Aorta (tissue), 5 donors: ENCODE data around the gene PRDM8. TPM values are rescaled to one million over a fixed set of nuclear protein-coding genes. Genes with fewer than 3 reads are reported as not detected.
A peak's percentile ranks its signal among the peaks of the same experiment; 100 is the strongest.

Source experiments
- ATAC-seq: fragments of 200-7000 bp; cut with Tn5 transposase; one replicate; pipeline ENCODE4 v1.9.1; 2022; ENCODE audit warnings: moderate library complexity; ENCODE audit not compliant: low FRiP score
- DNase-seq, 2 donors: peaks; one replicate each; pipeline ENCODE4 v3.0.0-alpha.2; 2020
- H3K27ac ChIP-seq, 2 donors: one replicate each; pipeline ENCODE4 v1.5.1; 2013; ENCODE audit warnings: low read length in 2 of 2, mild to moderate bottlenecking in 2 of 2, moderate library complexity in 2 of 2, control low read depth in 1 of 2, inconsistent platforms in 1 of 2, low read depth in 1 of 2
- H3K27me3 ChIP-seq, 2 donors: one replicate each; pipeline ENCODE4 v1.6.1; 2013; ENCODE audit warnings: control low read depth in 1 of 2, low read length in 1 of 2, mild to moderate bottlenecking in 1 of 2, moderate library complexity in 1 of 2; ENCODE audit not compliant: insufficient read depth in 2 of 2, control insufficient read depth in 1 of 2
- H3K36me3 ChIP-seq, 2 donors: one replicate each; pipeline ENCODE4 v1.6.1; 2013; ENCODE audit warnings: control low read depth in 1 of 2, low read length in 1 of 2, mild to moderate bottlenecking in 1 of 2; ENCODE audit not compliant: insufficient read depth in 2 of 2, control insufficient read depth in 1 of 2
- H3K4me1 ChIP-seq, 2 donors: one replicate each; pipeline ENCODE4 v1.6.1; 2013; ENCODE audit warnings: low read length in 2 of 2, control low read depth in 1 of 2, mild to moderate bottlenecking in 1 of 2, moderate library complexity in 1 of 2; ENCODE audit not compliant: insufficient read depth in 2 of 2, control insufficient read depth in 1 of 2
- H3K4me3 ChIP-seq, 2 donors: one replicate each; pipeline ENCODE4 v1.5.1; 2013; ENCODE audit warnings: low read length in 2 of 2, control low read depth in 1 of 2, mild to moderate bottlenecking in 1 of 2
- H3K9me3 ChIP-seq: one replicate; pipeline ENCODE4 v1.6.1; 2013; ENCODE audit warnings: mild to moderate bottlenecking, low read length; ENCODE audit not compliant: control insufficient read depth
- WGBS, 2 donors: extraction: QIAGEN DNeasy Blood & Tissue Kit; methylation state at CpG; one replicate each; pipeline ENCODE4 v1.1.7; 2013; 5-methylcytosine and 5-hydroxymethylcytosine counted together
- intact Hi-C, 2 donors: fragments of 100-400 bp; cut with DNase I; formaldehyde crosslinking; loops; one replicate each; pipeline versions ENCODE4 v1.14.2 to v1.15.0; 2022
- polyA plus RNA-seq, 2 donors: library from polyadenylated mRNA; stranded (reverse); fragments of 200-250 nt; gene quantifications; one replicate each; pipeline ENCODE4 v1.2.3, GENCODE V29; 2013
- total RNA-seq, 2 donors: library from RNA; stranded (reverse); fragmentation: NEBNext Ultra II Directional; extraction: Animal tissue kit (Norgen Biotek cat#: 25700); gene quantifications; one replicate each; pipeline ENCODE4 v1.2.1, GENCODE V29; 2021
- donor health status: healthy with polysubstance abuse.
- donor health status: Bipolar disorder and iron deficiency.
- donor health status: DM: no; HTN: no; CAD: no.
- donor health status: DM: no; HTN: no; CAD: no.
- donor health status: DM: yes; HTN: yes; CAD: no.

The PRDM8 gene
- total and polyA plus RNA-seq, 4 donors: 0.31 to 4.8 (median 2.3) TPM

DNA sequence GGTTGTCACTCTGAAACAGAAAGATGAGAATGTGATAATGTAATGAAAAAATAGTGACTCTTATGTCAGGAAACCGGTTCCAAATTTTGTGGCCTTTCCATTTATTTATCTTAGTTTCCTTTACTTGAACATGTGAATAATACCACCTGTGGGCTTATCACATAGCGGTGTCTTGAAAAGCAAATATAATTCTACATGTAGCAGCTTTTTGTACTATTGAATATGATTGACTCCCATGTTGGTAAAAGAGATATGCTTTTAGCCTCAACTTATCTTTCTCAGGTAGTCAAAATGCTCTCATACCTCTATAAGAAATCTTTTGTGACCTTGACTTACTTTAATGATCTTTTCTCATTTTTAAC lies 12.0 kb downstream of the PRDM8 start:
- Histone ChIP-seq H3K9me3 (no peaks in the 10 kb centered on the region), H3K36me3 (no peaks in the 10 kb centered on the region), H3K27ac (no peak overlapping the region), H3K27me3 (no peaks in the 10 kb centered on the region), H3K4me3 (no peak overlapping the region), H3K4me1 (no peaks in the 10 kb centered on the region)
- no peak for DNase-seq
- 97 to 98% methylated on average over 2 of the region's 2 CpGs for WGBS, 2 donors
- intact Hi-C loops: no loop called here
- ATAC-seq: no peak

DNA sequence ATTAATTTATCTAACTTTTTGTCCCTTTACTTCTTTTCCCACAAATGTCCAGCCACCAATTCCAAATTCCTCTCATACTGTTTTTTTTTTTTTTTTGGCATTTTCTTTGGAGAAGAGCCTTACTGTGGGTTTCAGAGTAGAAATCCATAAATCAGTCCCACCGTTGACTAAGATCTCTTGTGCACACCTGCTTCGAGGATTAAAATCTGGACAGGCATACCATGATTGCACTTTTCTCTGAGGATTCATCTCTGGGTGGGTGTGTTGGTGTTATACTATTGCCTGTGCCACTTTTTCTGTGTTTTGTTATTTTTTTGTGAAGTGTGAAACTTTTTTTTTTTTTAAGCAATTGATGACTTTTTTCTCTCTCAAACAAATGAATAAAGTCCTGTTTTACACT lies 13.2 kb downstream of the PRDM8 start:
- ATAC-seq (no peak), DNase-seq (no peak)
- intact Hi-C loops: loop anchor here in 1 of 2 donors (5.0 kb wide), 1 partner anchor 1163 kb away; no protein-coding TSS in a partner anchor
- no peaks in the 10 kb centered on the region for H3K27me3 ChIP-seq
- H3K4me1 ChIP-seq: no peaks in the 10 kb centered on the region
- no peaks in the 10 kb centered on the region for H3K36me3 ChIP-seq
- H3K27ac ChIP-seq: no peak overlapping the region
- H3K4me3 ChIP-seq: no peak overlapping the region
- H3K9me3 ChIP-seq: no peaks in the 10 kb centered on the region
- 39 to 51% methylated on average over 2 of the region's 2 CpGs for WGBS, 2 donors

DNA sequence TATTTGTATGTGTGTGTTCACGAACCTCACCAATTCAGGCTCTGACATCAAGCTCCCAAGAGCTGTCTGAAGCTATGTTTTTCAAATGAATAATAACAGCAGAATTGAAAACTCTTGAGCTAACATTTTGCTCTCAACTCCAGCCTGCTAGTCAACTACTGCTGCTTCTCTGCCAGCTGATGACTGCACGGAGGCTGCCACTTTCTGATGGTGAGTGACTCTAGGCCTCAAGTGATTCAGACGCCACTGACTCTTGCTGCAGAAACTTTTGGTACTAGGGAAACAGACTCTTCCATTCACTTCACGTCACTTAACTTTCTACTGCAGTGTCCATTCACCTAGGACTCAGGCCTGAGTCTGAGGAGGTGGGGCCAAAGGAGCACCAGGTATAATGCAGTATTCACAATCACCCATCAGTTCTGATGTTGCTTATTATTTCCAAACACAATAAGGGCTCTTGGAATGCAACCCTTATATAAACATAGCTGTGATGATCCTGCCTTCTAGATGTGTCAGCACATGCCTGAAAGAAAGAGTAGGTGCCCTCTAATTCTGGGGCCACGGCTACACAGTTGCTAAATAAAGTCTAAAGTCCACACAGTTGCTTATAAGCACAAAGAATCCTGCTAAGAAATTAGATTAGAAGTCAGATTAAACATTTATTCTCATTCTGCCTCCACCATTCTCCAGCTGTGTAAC lies 16.0 kb downstream of the PRDM8 start:
- no peak overlapping the region for H3K4me3 ChIP-seq
- no peak for ATAC-seq
- H3K27ac ChIP-seq: no peak overlapping the region
- H3K36me3 ChIP-seq: no peaks in the 10 kb centered on the region
- H3K27me3 ChIP-seq: no peaks in the 10 kb centered on the region
- peak in 1 of 2 donors; percentile 54 for DNase-seq
- intact Hi-C loops: loop anchor here in 1 of 2 donors (5.0 kb wide), 1 partner anchor 1166 kb away; no protein-coding TSS in a partner anchor
- H3K4me1 ChIP-seq: no peaks in the 10 kb centered on the region
- WGBS, 2 donors: 87 to 90% methylated on average over 5 of the region's 5 CpGs
- H3K9me3 ChIP-seq: no peaks in the 10 kb centered on the region

DNA sequence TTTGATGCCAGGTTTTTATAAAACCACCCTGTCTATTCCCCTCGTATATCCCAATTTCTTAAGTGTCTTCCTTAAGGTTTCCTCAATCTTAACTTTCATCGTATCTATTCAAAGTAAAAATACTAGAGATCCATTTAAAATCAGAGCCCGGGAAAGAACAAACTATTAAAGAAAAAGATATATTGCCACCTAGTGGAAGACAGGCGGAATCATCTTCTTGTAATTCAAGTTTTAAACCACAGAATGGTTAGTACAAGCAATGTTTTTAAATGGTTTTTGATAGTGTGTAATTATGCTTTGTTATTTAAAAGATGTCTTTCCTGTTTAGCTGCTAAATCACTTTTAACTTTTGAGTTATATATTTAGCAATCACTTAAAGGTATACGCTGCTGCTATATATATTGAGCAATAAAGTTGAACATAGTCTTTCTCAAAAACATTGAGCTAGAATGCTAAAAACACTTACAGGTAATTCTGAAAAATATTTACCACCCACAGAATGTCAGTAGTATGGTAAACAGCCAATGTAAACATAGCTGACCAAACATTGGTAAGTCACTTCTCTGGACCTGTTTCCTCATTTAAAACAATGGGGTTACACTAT lies 18.2 kb downstream of the PRDM8 start:
- Histone ChIP-seq H3K4me3 (no peak overlapping the region), H3K9me3 (no peaks in the 10 kb centered on the region), H3K4me1 (no peaks in the 10 kb centered on the region), H3K36me3 (no peaks in the 10 kb centered on the region), H3K27me3 (no peaks in the 10 kb centered on the region), H3K27ac (no peak overlapping the region)
- 4% methylated on average over 5 of the region's 5 CpGs for WGBS, 2 donors
- intact Hi-C loops: loop anchor here (2.0 to 5.0 kb wide), 3 partner anchors 1173 to 1263 kb away; no protein-coding TSS in a partner anchor
- DNase-seq (no peak), ATAC-seq (no peak)

GRCh38 chr4:80216100-80216761 lies 18.9 kb downstream of the PRDM8 start:
- 44 to 49% methylated on average over 2 of the region's 2 CpGs for WGBS, 2 donors
- DNase-seq (no peak), ATAC-seq (no peak)
- H3K9me3 ChIP-seq: no peaks in the 10 kb centered on the region
- H3K27ac ChIP-seq: no peak overlapping the region
- H3K27me3 ChIP-seq: no peaks in the 10 kb centered on the region
- H3K4me1 ChIP-seq: no peaks in the 10 kb centered on the region
- intact Hi-C loops: loop anchor here (5.0 kb wide), 2 partner anchors 1174 to 1264 kb away; no protein-coding TSS in a partner anchor
- H3K36me3 ChIP-seq: no peaks in the 10 kb centered on the region
- H3K4me3 ChIP-seq: no peak overlapping the region

GRCh38 chr4:80219301-80220025 lies 22.2 kb downstream of the PRDM8 start:
- no peak overlapping the region for H3K27ac ChIP-seq
- H3K4me3 ChIP-seq: no peak overlapping the region
- no peaks in the 10 kb centered on the region for H3K9me3 ChIP-seq
- ATAC-seq (no peak), DNase-seq (no peak)
- intact Hi-C loops: loop anchor here (5.0 kb wide), 2 partner anchors 1177 to 1267 kb away; no protein-coding TSS in a partner anchor
- no peaks in the 10 kb centered on the region for H3K4me1 ChIP-seq
- 31 to 32% methylated on average over 5 of the region's 5 CpGs for WGBS, 2 donors
- H3K36me3 ChIP-seq: no peaks in the 10 kb centered on the region
- H3K27me3 ChIP-seq: no peaks in the 10 kb centered on the region

DNA sequence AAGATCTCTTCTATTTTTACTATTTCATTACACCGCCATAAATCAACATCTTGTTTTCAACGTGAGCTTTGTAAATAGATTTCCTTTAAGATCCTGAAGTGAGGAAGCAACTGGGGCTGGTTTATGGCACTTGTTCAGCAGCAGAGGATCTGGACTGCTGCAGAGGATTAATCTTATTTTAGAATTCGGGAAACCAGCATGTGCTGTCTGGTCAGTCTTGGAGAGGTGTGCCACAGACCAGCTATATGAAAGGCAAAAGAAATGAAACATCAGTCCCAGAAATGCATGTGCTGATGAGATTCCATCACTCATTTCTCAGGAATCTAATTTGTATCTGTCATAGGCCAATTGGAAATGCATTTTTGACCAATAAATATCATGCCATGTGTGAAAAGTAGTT lies 23.4 kb downstream of the PRDM8 start:
- Histone ChIP-seq H3K27me3 (peaks cover 0 to 1% of the 10 kb centered on the region in 2 donors), H3K36me3 (no peaks in the 10 kb centered on the region), H3K4me3 (no peak overlapping the region), H3K4me1 (no peaks in the 10 kb centered on the region), H3K9me3 (no peaks in the 10 kb centered on the region), H3K27ac (no peak overlapping the region)
- no peak for DNase-seq
- no peak for ATAC-seq
- intact Hi-C loops: no loop called here
- 23% methylated on average over 3 of the region's 3 CpGs for WGBS, 2 donors

- Histone ChIP-seq H3K27me3 (peaks cover 0 to 1% of the 10 kb centered on the region in 2 donors), H3K4me3 (no peak overlapping the region)
- intact Hi-C loops: no loop called here
These were observed 23.9 kb downstream of the PRDM8 start for GRCh38 chr4:80221161-80221560.

More at GRCh38 chr4:80221161-80221560, 23.9 kb downstream of the PRDM8 start:
- Histone ChIP-seq H3K36me3 (no peaks in the 10 kb centered on the region), H3K4me1 (no peaks in the 10 kb centered on the region), H3K9me3 (no peaks in the 10 kb centered on the region), H3K27ac (no peak overlapping the region)
- no peak for ATAC-seq
- DNase-seq: no peak
